Activated naive CD4-positive, alpha-beta T cell treated with anti-CD3 and anti-CD28 coated beads for 36 hours (primary cell): ENCODE measurements around the gene WDR1. TPM values are rescaled to one million over a fixed set of nuclear protein-coding genes. Genes with fewer than 3 reads are reported as not detected.

Experiments used
- CTCF ChIA-PET: fragments of 350-600 bp; sonication (Branson Sonifier 250); formaldehyde crosslinking; loops from one replicate; lab custom pipeline; 2021; ENCODE audit warnings: antibody characterized with exemption; lab: Charles Lee
- DNase-seq: peaks from one replicate; pipeline ENCODE4 v3.0.0-alpha.2; 2020
- H3K27ac Mint-ChIP-seq: one replicate; pipeline ENCODE4 v1.8.0; 2021; ENCODE audit warnings: mild to moderate bottlenecking, mixed read lengths
- H3K27me3 Mint-ChIP-seq: one replicate; pipeline ENCODE4 v1.8.0; 2021; ENCODE audit warnings: low read depth, mixed read lengths
- H3K36me3 Mint-ChIP-seq: one replicate; pipeline ENCODE4 v1.8.0; 2021; ENCODE audit warnings: low read depth, mixed read lengths
- H3K4me1 Mint-ChIP-seq: one replicate; pipeline ENCODE4 v1.8.0; 2021; ENCODE audit warnings: low read depth, mixed read lengths
- H3K4me3 Mint-ChIP-seq: one replicate; pipeline ENCODE4 v1.8.0; 2021; ENCODE audit warnings: mild to moderate bottlenecking, moderate library complexity, mixed read lengths
- H3K9me3 Mint-ChIP-seq: one replicate; pipeline ENCODE4 v1.8.0; 2021; ENCODE audit warnings: mixed read lengths
- intact Hi-C: fragments of 100-400 bp; cut with micrococcal nuclease; formaldehyde crosslinking; loops from one replicate; pipeline ENCODE4 v1.15.1; 2023
- total RNA-seq, 2 experiments: library from RNA; stranded (reverse); gene quantifications; one replicate each; pipeline ENCODE4 v1.2.3, GENCODE V29; 2021

The WDR1 gene
- total RNA-seq, 2 experiments from 2014 or later, result 271 to 295 TPM

GRCh38 chr4:10066206-10066605, 50.4 kb downstream of the WDR1 start:
- H3K36me3 Mint-ChIP-seq, result peaks cover 3% of the 10 kb centered on the region
- intact Hi-C loops, result no loop called here
- DNase-seq, result no peak
- H3K27me3 Mint-ChIP-seq, result no peaks in the 10 kb centered on the region
- no peak overlapping the region for H3K27ac Mint-ChIP-seq
- H3K4me3 Mint-ChIP-seq, result no peak overlapping the region
- H3K4me1 Mint-ChIP-seq, result no peaks in the 10 kb centered on the region
- CTCF ChIA-PET, result no interaction called here
- H3K9me3 Mint-ChIP-seq, result no peaks in the 10 kb centered on the region

DNA sequence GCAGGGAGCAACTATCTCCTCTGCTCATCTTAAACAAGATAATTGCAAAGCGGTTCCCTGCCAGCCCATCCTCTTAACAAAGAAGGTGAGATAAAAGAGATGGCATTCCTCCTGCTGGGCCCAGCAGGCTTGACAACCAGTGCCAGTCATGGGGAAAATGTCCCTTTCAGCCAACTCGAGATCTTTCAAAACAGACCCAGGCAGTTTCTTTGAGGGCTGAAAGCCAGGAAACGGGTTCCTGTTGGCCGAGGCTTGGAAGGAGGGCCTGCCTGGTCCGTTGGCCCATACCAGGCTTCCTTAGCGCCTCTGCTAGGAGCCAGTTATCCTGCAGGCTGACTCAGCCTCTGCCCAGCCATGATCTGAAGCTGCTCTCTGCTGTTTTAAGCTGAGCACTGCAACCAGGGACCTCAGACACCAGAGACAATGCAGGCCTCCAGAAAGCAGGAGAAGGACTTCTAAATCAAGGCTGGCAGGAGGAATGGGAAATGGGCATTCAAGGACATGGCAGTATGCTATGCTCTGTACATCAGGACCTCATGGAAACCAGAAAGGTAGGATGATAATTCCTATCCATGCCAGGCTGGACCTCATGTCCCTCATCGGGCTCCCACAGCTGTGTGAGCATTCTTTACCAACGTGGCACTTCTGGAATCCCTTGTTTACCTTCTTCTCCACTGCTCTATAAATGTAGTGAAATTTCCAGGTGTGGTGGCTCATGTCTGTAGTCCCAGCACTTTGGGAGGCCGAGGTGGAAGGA, 52.9 kb downstream of the WDR1 start:
- H3K36me3 Mint-ChIP-seq, result peaks cover 1% of the 10 kb centered on the region
- H3K9me3 Mint-ChIP-seq, result no peaks in the 10 kb centered on the region
- no peak overlapping the region for H3K4me3 Mint-ChIP-seq

DNA sequence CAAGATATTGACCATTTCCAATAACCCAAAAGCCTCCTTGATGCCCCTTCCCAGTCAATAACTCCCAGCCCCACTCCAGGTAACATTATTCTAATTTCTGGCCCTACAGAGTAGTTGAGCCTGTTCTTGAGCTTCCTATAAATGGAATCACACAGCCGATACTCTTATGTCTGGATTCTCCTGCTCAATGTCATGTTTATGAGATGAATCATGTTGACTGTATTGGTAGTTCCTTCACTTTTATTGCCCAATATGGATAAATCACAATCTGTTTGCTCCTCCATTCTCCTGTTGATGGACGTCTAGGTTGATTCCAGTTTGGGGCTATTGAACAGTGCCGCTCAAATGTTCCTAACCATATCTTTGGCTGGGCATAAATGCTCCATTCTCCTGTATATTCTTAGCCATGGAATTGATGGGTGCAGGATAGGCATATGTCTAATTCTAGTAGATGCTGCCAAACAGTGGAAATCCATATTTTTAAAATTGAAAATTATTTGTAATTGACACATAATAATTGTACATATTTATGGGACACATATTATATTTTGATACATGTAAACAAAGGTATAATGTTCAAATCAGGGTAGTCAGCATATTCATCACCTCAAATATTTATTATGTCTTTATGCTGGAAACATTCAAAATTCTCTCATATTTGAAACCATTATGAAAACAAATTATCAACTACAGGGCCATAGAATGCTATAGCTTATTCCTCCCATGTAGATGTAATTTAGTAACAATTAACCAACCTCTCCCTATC, 54.8 kb downstream of the WDR1 start:
- CTCF ChIA-PET, result interaction anchor here (1.0 kb wide), 1 partner anchor 16 kb away, joined by 3 read pairs; no protein-coding TSS in a partner anchor

More for the DNA sequence above, 52.9 kb downstream of the WDR1 start:
- CTCF ChIA-PET, result no interaction called here
- no peak overlapping the region for H3K27ac Mint-ChIP-seq
- H3K27me3 Mint-ChIP-seq, result no peaks in the 10 kb centered on the region
- DNase-seq, result no peak
- intact Hi-C loops, result no loop called here
- H3K4me1 Mint-ChIP-seq, result no peaks in the 10 kb centered on the region

DNA sequence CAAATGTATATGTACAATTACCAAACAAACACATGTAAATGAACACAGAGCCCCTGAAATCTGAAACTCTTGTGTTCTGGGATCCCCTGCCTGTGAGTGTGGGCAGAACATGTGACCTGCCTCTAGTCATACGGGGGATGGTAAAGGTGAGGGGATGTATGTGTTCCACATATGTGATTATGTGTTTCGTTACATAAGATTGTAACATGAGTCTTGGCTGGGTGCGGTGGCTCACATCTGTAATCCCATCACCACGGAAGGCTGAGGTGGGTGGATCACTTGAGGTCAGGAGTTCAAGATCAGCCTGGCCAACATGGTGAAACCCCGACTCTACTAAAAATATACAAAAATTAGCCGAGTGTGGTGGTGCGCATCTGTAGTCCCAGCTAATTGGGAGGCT, 58.2 kb downstream of the WDR1 start:
- DNase-seq, result no peak
- H3K36me3 Mint-ChIP-seq, result peaks cover 4% of the 10 kb centered on the region
- H3K27ac Mint-ChIP-seq, result no peak overlapping the region
- H3K27me3 Mint-ChIP-seq, result no peaks in the 10 kb centered on the region
- CTCF ChIA-PET, result no interaction called here
- H3K9me3 Mint-ChIP-seq, result no peaks in the 10 kb centered on the region
- no peak overlapping the region for H3K4me3 Mint-ChIP-seq
- intact Hi-C loops, result no loop called here
- H3K4me1 Mint-ChIP-seq, result no peaks in the 10 kb centered on the region

More for the DNA sequence above, 54.8 kb downstream of the WDR1 start:
- Mint-ChIP-seq H3K36me3 (peaks cover 5% of the 10 kb centered on the region), H3K9me3 (no peaks in the 10 kb centered on the region), H3K27me3 (no peaks in the 10 kb centered on the region), H3K4me3 (no peak overlapping the region), H3K4me1 (no peaks in the 10 kb centered on the region), H3K27ac (no peak overlapping the region)
- intact Hi-C loops, result no loop called here
- no peak for DNase-seq

- peaks cover 4% of the 10 kb centered on the region for H3K36me3 Mint-ChIP-seq
- CTCF ChIA-PET, result interaction anchor here (0.7 kb wide), 1 partner anchor 11 kb away, joined by 6 read pairs; no protein-coding TSS in a partner anchor
- intact Hi-C loops, result no loop called here
- H3K9me3 Mint-ChIP-seq, result no peaks in the 10 kb centered on the region
- no peak overlapping the region for H3K27ac Mint-ChIP-seq
- no peak for DNase-seq
- H3K27me3 Mint-ChIP-seq, result no peaks in the 10 kb centered on the region
- no peak overlapping the region for H3K4me3 Mint-ChIP-seq
- H3K4me1 Mint-ChIP-seq, result no peaks in the 10 kb centered on the region
These were observed 59.6 kb downstream of the WDR1 start for GRCh38 chr4:10057023-10057395.

- H3K4me1 Mint-ChIP-seq, result no peaks in the 10 kb centered on the region
- no peaks in the 10 kb centered on the region for H3K27me3 Mint-ChIP-seq
- DNase-seq, result no peak
- no peak overlapping the region for H3K27ac Mint-ChIP-seq
- peaks cover 4% of the 10 kb centered on the region for H3K36me3 Mint-ChIP-seq
- intact Hi-C loops, result no loop called here
- H3K9me3 Mint-ChIP-seq, result no peaks in the 10 kb centered on the region
- CTCF ChIA-PET, result no interaction called here
- no peak overlapping the region for H3K4me3 Mint-ChIP-seq
These were observed 60.1 kb downstream of the WDR1 start for GRCh38 chr4:10056334-10057022.

- no peaks in the 10 kb centered on the region for H3K4me1 Mint-ChIP-seq
- H3K36me3 Mint-ChIP-seq, result peaks cover 4% of the 10 kb centered on the region
- intact Hi-C loops, result no loop called here
- H3K9me3 Mint-ChIP-seq, result no peaks in the 10 kb centered on the region
- H3K27ac Mint-ChIP-seq, result no peak overlapping the region
- H3K27me3 Mint-ChIP-seq, result no peaks in the 10 kb centered on the region
- no peak for DNase-seq
- no peak overlapping the region for H3K4me3 Mint-ChIP-seq
- CTCF ChIA-PET, result no interaction called here
These were observed 60.7 kb downstream of the WDR1 start for GRCh38 chr4:10055871-10056270.

DNA sequence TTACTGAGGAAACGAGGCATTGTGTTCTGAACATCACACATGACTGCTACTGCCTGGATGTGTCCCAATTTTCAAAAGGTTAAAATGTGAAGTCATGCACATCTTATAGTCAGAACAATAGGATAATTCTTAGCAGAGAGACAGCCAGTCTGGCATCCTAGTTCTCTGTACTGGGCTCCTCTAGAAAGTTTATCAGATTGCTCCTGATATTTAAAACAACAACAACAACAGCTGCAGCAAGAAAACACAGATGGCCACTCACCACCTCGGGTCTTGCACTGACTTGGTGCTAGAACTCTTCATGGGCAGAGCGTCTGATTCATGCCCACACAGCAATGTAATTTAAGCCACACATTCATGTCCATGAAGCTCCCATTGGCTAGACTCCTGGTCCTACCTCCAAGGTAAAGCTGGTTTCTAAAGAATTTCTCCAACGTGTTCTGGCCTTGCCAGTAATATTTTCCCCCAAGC, 62.0 kb downstream of the WDR1 start:
- Mint-ChIP-seq H3K27me3 (no peaks in the 10 kb centered on the region), H3K4me1 (no peaks in the 10 kb centered on the region), H3K27ac (no peak overlapping the region), H3K36me3 (peaks cover 4% of the 10 kb centered on the region), H3K4me3 (no peak overlapping the region), H3K9me3 (no peaks in the 10 kb centered on the region)
- no peak for DNase-seq
- CTCF ChIA-PET, result no interaction called here
- intact Hi-C loops, result no loop called here

- Mint-ChIP-seq H3K36me3 (peaks cover 4% of the 10 kb centered on the region), H3K27ac (no peak overlapping the region), H3K4me1 (no peaks in the 10 kb centered on the region), H3K9me3 (no peaks in the 10 kb centered on the region), H3K27me3 (no peaks in the 10 kb centered on the region), H3K4me3 (no peak overlapping the region)
- CTCF ChIA-PET, result interaction anchor here (0.6 kb wide), 2 partner anchors 228 to 559 kb away, joined by 3 to 5 read pairs; no protein-coding TSS in a partner anchor
- intact Hi-C loops, result no loop called here
- no peak for DNase-seq
These were observed 62.8 kb downstream of the WDR1 start for GRCh38 chr4:10053635-10054453.

DNA sequence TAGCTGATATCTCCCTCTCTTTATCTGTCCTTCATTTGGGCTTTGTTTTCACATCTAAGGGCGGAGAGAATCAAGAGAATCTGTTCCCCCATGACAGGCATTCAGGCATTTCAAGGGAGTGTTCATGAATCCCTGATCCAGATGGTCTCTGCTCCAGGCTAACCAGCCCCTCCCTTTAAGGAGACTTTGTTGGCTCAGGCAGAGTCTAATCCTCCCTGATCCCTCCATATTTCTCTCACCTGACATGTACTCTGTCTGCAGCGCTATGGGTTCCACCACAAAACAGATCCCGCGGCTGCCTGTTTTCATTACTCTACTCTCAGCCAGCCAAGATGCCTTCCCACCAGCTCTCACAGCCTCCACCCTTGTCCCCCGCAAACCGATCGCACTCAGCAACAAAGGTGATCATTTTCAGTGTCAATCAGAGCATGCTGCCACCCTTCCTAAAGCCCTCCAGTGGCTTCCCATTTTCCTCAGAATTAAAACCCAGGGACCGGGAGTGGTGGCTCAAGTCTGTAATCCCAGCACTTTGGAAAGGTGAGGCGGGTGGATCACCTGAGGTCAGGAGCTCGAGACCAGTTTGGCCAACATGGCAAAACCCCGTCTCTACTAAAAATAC, 65.0 kb downstream of the WDR1 start:
- no peaks in the 10 kb centered on the region for H3K27me3 Mint-ChIP-seq
- no peak overlapping the region for H3K27ac Mint-ChIP-seq
- DNase-seq, result no peak
- H3K36me3 Mint-ChIP-seq, result no peaks in the 10 kb centered on the region
- CTCF ChIA-PET, result interaction anchor here (0.9 kb wide), 1 partner anchor 348 kb away, joined by 4 read pairs; no protein-coding TSS in a partner anchor
- H3K9me3 Mint-ChIP-seq, result no peaks in the 10 kb centered on the region
- intact Hi-C loops, result no loop called here
- H3K4me1 Mint-ChIP-seq, result no peaks in the 10 kb centered on the region
- H3K4me3 Mint-ChIP-seq, result no peak overlapping the region

DNA sequence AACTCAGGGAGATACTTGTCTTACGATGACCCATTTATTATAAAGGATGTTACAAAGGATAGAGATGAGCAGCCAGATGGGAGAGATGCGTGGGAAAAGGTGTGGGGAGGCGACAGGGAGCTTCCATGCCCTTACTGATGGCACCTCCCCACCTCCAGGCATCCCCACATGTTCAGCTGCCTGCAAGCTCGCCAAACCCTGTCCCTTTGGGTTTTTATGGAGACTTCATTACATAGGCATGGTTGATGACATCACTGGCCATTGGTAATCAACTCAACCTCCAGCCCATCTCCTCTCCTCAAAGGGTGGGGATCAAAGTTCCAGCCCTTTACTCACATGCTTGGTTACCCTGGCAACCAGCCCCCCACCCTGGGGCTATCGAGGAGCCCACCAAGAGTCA, 65.9 kb downstream of the WDR1 start:
- intact Hi-C loops, result no loop called here
- H3K4me1 Mint-ChIP-seq, result no peaks in the 10 kb centered on the region
- H3K27ac Mint-ChIP-seq, result no peak overlapping the region
- H3K36me3 Mint-ChIP-seq, result no peaks in the 10 kb centered on the region
- H3K27me3 Mint-ChIP-seq, result no peaks in the 10 kb centered on the region
- no peak for DNase-seq
- H3K4me3 Mint-ChIP-seq, result no peak overlapping the region
- CTCF ChIA-PET, result interaction anchor here (0.9 kb wide), 1 partner anchor 348 kb away, joined by 4 read pairs; no protein-coding TSS in a partner anchor
- H3K9me3 Mint-ChIP-seq, result no peaks in the 10 kb centered on the region
